NCI-H2107 treated with DMSO at 0.1 percent for 48 hours (cell line): ENCODE results near the gene FAU.

Experiments used
- DNase-seq: peaks from one replicate; lab custom pipeline; 2025; ENCODE audit not compliant: unreplicated experiment; lab: John Stamatoyannopoulos, UW

FAU gene

DNA sequence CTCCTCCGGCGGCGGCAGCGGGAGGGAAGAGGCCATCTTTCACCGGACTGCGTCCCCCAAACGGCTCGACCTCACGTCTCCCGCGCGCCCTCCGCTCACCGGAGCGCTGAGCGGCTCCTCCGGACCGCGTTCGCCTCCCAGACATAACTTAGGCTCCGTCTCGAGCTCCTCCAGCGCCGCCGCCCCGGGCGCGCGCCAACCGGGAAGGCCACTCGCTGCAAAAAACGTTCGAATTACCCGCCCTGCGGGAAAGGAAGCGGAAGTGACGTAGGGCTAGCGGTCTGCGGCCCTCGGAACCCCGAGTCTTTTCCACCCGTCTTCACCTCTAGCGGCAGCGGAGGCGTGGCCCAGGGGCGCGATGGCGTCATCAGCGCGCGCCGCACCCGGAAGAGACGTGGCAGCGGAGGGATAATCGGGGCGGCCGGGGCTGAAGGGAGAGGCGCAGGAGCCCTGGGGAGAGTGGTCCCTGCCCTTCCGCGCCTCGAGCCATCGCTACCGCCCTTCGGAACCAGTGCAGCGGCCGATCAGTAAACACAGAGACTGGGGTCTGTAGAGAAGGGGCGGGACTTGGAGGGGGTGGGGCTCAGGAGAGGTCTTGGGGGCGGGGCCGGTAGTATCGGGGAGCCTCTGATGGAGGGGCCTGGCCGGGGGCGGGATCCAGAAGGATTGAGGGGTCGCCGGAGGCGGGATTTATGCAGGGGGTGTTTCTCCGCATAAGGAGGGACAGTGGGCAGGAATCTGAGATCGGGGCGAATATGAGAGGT, 37.9 kb downstream of the FAU start, which contains the start of the genes CDCA5 and ZFPL1:
CDCA5 (minus strand) TSS at position 207 of the 764 bp plus-strand sequence; CDS start at position 145, 62 bp downstream.
ZFPL1 (plus strand) TSS at position 389 of the 764 bp plus-strand sequence. CDS start 477 bp downstream, outside the sequence.
- peak; percentile 92 for DNase-seq

- no peak for DNase-seq
These were observed 38.6 kb downstream of the FAU start for GRCh38 chr11:65083134-65083833.

DNA sequence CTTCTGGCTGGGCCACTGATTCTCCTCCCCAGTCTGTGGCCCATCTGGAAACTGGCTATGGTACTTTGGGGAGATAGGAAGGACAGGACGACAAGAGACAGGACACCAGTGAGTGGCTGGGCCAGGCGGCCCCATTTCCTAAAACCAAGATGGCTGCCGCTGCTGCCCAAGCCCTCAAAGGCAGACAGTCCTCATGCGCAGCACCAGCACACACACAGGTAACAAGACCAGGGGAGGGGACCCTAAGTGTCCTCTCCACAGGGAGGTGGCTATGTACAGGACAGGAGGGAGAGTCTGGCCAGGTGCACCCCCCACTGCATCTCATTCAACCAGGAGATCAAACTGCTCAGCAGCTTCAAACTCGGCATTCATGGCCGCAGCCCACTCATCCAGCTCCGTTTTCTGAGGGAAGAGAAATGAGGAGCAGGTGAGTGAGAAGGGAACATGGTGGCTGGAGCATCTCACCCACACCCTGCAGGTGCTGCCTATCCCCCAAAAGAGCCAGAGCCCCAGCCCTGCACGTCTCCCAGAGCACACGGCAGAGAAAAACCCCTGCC, 43.1 kb downstream of the FAU start:
- DNase-seq: no peak

GRCh38 chr11:65078151-65078550, 43.8 kb downstream of the FAU start:
- peak; percentile 39 for DNase-seq

GRCh38 chr11:65077451-65077850, 44.5 kb downstream of the FAU start:
- DNase-seq: peak; percentile 51

DNA sequence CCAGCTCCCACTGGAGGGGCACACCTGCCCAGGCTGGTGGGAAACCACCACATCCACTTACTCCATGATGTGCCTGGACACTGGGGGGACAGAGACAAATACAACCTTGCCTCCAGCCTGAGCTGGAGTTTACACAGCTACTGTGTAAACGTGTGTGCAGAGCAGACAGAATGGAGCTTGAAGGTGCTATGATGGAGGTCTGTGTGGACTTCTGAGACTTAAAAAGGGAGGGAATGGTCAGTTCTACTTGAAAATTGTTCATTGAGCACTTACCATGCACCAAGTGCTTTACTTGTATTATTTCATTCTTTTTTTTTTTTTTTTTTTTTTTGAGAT, 49.3 kb downstream of the FAU start:
- DNase-seq: no peak

GRCh38 chr11:65071907-65072630, 49.9 kb downstream of the FAU start:
- no peak for DNase-seq
